ENCODE data around the gene TRERF1. TPM values are rescaled to one million over a fixed set of nuclear protein-coding genes. Genes with fewer than 3 reads are reported as not detected.

The TRERF1 gene
- total RNA-seq, 6 experiments from 2014 or later, result 0.29 to 1.2 (median 0.60) TPM

GRCh38 chr6:42434237-42434636 lies 17.5 kb downstream of the TRERF1 start:
- intact Hi-C loops (cut with DNase I), result no loop called here

GRCh38 chr6:42433409-42433808 lies 18.3 kb downstream of the TRERF1 start:
- Histone ChIP-seq H3K4me3 (no peak overlapping the region), H3K4me1 (peaks cover 0 to 8% (median 0%) of the 10 kb centered on the region in 4 donors), H3K36me3 (no peaks in the 10 kb centered on the region), H3K9me3 (peaks cover 0 to 4% (median 0%) of the 10 kb centered on the region in 4 donors), H3K27me3 (no peaks in the 10 kb centered on the region), H3K27ac (no peak overlapping the region)
- 90% methylated on average over 2 of the region's 2 CpGs for WGBS (ENCODE audit: insufficient coverage, low coverage, low lambda C conversion rate, missing lambda C conversion rate)
- ATAC-seq (no peak), DNase-seq (no peak)
- intact Hi-C loops (cut with DNase I), result no loop called here
- TF ChIP-seq POLR2A (IDR thresholded peaks at IDR 0.05) (no peak), CTCF (IDR thresholded peaks at IDR 0.05) (no peak)

More at GRCh38 chr6:42434237-42434636, 17.5 kb downstream of the TRERF1 start:
- ATAC-seq (no peak), DNase-seq (no peak)
- no CpG with 5 or more reads among the region's 2 CpGs for WGBS (ENCODE audit: insufficient coverage, low coverage, low lambda C conversion rate, missing lambda C conversion rate)
- peaks cover 0 to 4% (median 0%) of the 10 kb centered on the region in 4 donors for H3K9me3 ChIP-seq
- H3K4me3 ChIP-seq, result no peak overlapping the region
- no peak overlapping the region for H3K27ac ChIP-seq
- H3K36me3 ChIP-seq, result no peaks in the 10 kb centered on the region
- no peaks in the 10 kb centered on the region for H3K27me3 ChIP-seq
- peaks cover 0 to 1% (median 0%) of the 10 kb centered on the region in 4 donors for H3K4me1 ChIP-seq
- no peak for TF ChIP-seq POLR2A (IDR thresholded peaks at IDR 0.05)
- TF ChIP-seq CTCF (IDR thresholded peaks at IDR 0.05), result no peak

GRCh38 chr6:42431877-42432276 lies 19.8 kb downstream of the TRERF1 start:
- Histone ChIP-seq H3K9me3 (peaks cover 0 to 4% (median 0%) of the 10 kb centered on the region in 4 donors), H3K36me3 (no peaks in the 10 kb centered on the region), H3K27me3 (no peaks in the 10 kb centered on the region), H3K27ac (no peak overlapping the region), H3K4me1 (peaks cover 0 to 8% (median 0%) of the 10 kb centered on the region in 4 donors), H3K4me3 (no peak overlapping the region)
- DNase-seq (no peak), ATAC-seq (no peak)
- intact Hi-C loops (cut with DNase I), result no loop called here
- TF ChIP-seq CTCF (IDR thresholded peaks at IDR 0.05) (no peak), POLR2A (IDR thresholded peaks at IDR 0.05) (no peak)
- WGBS (ENCODE audit: insufficient coverage, low coverage, low lambda C conversion rate, missing lambda C conversion rate), result 63% methylated on average over 2 of the region's 3 CpGs

GRCh38 chr6:42431356-42431755 lies 20.4 kb downstream of the TRERF1 start:
- no peak for DNase-seq
- Histone ChIP-seq H3K9me3 (peaks cover 0 to 4% (median 0%) of the 10 kb centered on the region in 4 donors), H3K27ac (no peak overlapping the region), H3K4me3 (no peak overlapping the region), H3K4me1 (peaks cover 0 to 8% (median 0%) of the 10 kb centered on the region in 4 donors), H3K27me3 (no peaks in the 10 kb centered on the region), H3K36me3 (no peaks in the 10 kb centered on the region)
- no peak for ATAC-seq
- no peak for TF ChIP-seq CTCF (IDR thresholded peaks at IDR 0.05)
- TF ChIP-seq POLR2A (IDR thresholded peaks at IDR 0.05), result no peak
- WGBS (ENCODE audit: insufficient coverage, low coverage, low lambda C conversion rate, missing lambda C conversion rate), result 78% methylated on average over 3 of the region's 3 CpGs
- intact Hi-C loops (cut with DNase I), result no loop called here

GRCh38 chr6:42429836-42430235 lies 21.9 kb downstream of the TRERF1 start:
- Histone ChIP-seq H3K4me1 (peaks cover 0 to 8% (median 0%) of the 10 kb centered on the region in 4 donors), H3K9me3 (peaks cover 0 to 4% (median 0%) of the 10 kb centered on the region in 4 donors), H3K4me3 (no peak overlapping the region), H3K36me3 (no peaks in the 10 kb centered on the region), H3K27me3 (no peaks in the 10 kb centered on the region), H3K27ac (no peak overlapping the region)
- WGBS (ENCODE audit: insufficient coverage, low coverage, low lambda C conversion rate, missing lambda C conversion rate), result 81% methylated on average over 5 of the region's 7 CpGs
- no peak for DNase-seq
- no peak for TF ChIP-seq CTCF (IDR thresholded peaks at IDR 0.05)
- TF ChIP-seq POLR2A (IDR thresholded peaks at IDR 0.05), result no peak
- intact Hi-C loops (cut with DNase I), result no loop called here
- no peak for ATAC-seq
